Mucosa of gallbladder (tissue), 1 donor: Measurements from ENCODE around the gene PHACTR1. TPM values are rescaled to one million over a fixed set of nuclear protein-coding genes. Genes with fewer than 3 reads are reported as not detected.
"Not testable (repeated sequence)": the region's sequence is repeated elsewhere in the genome, so short reads cannot be mapped to it uniquely, and the experiment has no call there.

Source experiments
- DNase-seq: peaks from one replicate; pipeline ENCODE4 v3.0.0-alpha.2; 2020; ENCODE audit warnings: low spot score
- total RNA-seq: library from RNA; stranded (reverse); gene quantifications from one replicate; pipeline ENCODE4 v1.2.1, GENCODE V29; 2021
- donor health status: DM: no; HTN: no; CAD: no.

The PHACTR1 gene
- total RNA-seq, 1 donor from 2014 or later, result 14.6 TPM

GRCh38 chr6:12898603-12899002, 182.0 kb downstream of the PHACTR1 start:
- DNase-seq, result no peak

GRCh38 chr6:12899046-12899833, 182.7 kb downstream of the PHACTR1 start:
- DNase-seq, result no peak

- no peak for DNase-seq
Observed at GRCh38 chr6:12903246-12903645, 186.7 kb downstream of the PHACTR1 start.

DNA sequence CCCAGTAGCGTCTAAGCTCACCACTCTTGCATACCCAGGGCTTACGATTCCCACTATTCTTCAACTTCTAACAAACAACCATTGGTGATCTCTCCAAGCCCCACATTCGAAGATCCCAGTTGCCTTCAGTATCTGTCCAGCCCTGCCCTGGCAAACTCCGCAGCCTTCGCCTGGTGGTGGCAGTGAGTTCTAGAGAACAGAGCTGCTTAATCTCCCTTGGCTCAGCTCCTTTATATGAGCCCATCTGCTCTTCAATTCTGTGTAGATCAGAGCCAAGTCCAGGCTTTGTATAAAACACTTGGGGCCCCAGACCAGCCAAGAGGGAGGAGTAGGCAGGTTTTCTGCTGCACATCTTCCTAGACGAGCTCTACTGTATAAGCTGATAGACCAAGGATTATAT, 193.3 kb downstream of the PHACTR1 start:
- no peak for DNase-seq

- DNase-seq, result peak; percentile 16
Observed at GRCh38 chr6:12911427-12911826, 194.9 kb downstream of the PHACTR1 start.

GRCh38 chr6:12913201-12913600, 196.6 kb downstream of the PHACTR1 start:
- DNase-seq, result no peak

GRCh38 chr6:12916006-12916405, 199.4 kb downstream of the PHACTR1 start:
- DNase-seq, result no peak

GRCh38 chr6:12916420-12917136, 200.0 kb downstream of the PHACTR1 start:
- no peak for DNase-seq

DNA sequence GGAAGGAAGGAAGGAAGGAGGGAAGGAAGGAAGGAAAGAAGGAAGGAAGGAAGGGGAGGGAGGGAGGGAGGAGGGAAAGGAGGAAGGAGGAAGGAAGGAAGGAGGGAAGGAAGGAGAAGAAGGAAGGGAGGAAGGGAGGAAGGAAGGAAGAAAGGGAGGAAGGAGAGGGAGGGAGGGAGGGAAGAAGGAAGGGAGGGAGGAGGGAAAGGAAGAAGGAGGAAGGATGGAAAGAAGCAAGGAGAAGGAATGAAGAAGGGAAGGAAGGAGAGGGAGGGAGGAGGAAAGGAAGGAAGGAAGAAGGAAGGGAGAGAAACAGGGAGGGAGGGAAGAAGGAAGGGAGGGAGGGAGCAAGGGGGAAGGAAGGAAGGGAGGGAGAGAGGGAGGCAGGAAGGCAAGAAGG, 204.9 kb downstream of the PHACTR1 start:
- no peak for DNase-seq

GRCh38 chr6:12923644-12924235, 207.2 kb downstream of the PHACTR1 start:
- no peak for DNase-seq

DNA sequence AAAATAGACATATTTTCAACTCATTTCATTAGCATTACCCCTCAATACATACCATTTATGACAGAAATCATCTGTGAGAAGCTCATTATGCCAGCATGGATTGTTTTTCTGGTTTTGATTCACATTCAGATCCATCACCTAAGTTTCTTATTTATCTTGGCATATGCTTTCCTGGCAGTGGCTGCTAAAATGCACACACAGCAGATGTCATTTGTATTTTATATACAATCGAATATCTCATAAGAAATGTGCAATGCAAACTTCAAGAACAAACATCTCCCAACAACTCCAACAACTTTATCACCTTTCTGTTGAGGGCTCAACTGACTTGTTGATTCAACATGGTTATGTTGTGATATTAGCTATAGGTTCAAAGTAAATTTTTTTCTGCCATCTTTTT, 208.3 kb downstream of the PHACTR1 start:
- no peak for DNase-seq

DNA sequence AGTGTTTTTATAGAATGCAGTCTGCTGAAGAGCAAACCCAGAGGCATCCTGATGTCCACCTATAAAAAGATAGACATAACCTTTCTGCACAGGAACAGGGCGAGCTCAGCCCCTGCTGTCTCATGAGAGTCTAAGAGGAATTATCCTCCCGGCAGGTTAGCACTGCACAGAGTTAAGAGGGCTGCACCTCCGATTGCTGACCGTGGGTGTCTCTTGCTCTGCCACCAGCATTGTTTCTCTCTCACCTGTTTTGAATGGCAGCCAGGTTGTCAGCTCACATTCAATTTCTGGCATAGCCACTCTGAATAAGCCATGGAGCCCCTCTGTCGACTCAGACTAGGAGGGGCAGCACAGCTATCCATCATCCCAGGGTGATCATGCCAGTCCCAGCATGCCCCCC, 211.2 kb downstream of the PHACTR1 start:
- DNase-seq, result no peak

GRCh38 chr6:12929678-12930077, 213.1 kb downstream of the PHACTR1 start:
- DNase-seq, result no peak

GRCh38 chr6:12931639-12932038, 215.1 kb downstream of the PHACTR1 start:
- DNase-seq, result no peak

DNA sequence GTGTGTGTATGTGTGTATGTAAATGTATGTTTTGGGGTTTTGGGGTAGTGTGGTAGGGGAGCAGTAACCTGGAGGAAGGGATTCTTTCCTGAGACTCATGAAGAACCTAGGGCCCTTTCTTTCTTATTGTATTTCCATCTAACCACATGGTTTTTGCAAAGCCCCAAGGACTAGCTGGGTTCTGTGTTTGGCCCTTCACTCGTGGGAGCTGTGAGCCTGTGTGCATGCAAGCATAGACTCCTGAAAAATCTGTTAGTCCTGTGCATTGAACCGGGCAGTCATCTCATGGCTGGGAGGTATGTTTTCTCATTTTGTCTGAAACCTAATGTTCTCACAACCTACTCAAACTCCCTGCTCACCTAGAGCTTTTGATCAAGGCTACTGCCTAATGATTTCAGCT, 219.1 kb downstream of the PHACTR1 start:
- DNase-seq, result no peak

- no peak for DNase-seq
Observed at GRCh38 chr6:12937971-12938370, 221.4 kb downstream of the PHACTR1 start.

DNA sequence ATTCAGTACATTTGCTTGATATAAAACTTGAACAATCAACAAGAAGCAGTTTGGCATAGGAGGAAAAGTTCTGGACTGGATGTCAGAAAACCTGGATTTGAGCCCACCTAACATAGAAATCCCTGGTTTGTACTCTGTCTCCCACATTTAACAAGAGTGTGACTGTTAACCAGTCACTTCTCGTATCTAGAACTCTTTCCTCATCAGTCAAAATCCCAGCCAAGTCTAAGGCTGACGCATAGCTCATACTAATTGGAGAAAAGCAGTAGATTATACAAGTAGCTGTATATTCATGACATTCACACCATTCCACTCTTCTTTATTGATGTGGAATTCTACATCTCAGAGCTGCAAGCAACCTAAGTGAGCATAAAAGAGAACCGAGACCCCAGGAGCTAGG, 222.7 kb downstream of the PHACTR1 start:
- DNase-seq, result no peak

GRCh38 chr6:12941422-12941821, 224.9 kb downstream of the PHACTR1 start:
- DNase-seq, result no peak

DNA sequence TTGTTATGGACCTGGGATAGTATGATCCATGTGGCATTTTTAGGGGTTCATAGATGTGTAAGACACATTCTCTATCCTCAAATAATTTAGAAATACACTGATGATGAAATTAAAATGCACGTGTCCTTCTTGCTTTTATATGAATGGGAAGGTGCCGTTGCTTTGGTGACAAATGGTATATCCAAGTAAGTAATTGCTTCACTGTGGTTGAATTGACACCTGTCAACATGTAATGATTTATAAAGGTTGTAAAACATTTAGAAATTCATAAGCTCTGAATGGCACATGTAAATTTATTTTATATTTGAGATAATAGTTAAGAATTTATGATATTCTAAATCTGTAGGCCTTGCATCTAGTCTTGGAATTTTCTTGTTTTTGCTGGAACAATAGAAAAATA, 227.0 kb downstream of the PHACTR1 start:
- DNase-seq, result no peak

DNA sequence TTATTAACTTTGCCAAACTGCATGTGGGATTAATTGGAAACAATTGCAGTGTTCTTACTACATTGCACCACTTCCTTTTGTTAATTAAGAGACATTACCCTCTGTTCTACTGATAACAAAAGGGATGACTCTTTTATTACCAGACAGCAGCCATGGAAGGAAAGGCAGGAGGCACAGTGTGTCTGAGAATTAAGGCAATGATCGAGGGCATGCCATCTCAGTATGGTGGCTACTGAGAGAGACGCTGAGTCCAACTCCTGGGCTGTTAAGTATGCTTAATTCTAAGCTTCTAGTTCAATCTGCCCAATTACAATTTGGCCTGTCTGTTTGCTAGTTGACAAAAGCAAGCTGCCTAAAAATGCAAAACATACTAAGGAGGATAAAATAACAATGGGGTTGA, 227.4 kb downstream of the PHACTR1 start:
- no peak for DNase-seq

DNA sequence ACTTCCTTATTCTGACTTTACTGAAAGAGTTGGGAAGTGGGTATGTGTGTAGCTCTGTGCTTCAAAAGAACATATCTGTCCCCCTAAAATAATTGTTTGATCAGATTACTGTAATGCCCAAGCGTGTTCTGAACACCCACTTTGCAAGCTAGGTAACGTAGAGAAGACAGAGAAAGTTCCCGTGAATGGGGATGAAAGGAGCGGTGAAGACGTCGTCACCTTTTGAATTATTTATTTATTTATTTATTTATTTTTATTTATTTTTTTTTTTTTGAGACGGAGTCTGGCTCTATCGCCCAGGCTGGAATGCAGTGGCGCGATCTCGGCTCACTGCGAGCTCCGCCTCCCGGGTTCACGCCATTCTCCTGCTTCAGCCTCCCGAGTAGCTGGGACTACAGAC, 228.0 kb downstream of the PHACTR1 start:
- DNase-seq, result not testable (repeated sequence)

DNA sequence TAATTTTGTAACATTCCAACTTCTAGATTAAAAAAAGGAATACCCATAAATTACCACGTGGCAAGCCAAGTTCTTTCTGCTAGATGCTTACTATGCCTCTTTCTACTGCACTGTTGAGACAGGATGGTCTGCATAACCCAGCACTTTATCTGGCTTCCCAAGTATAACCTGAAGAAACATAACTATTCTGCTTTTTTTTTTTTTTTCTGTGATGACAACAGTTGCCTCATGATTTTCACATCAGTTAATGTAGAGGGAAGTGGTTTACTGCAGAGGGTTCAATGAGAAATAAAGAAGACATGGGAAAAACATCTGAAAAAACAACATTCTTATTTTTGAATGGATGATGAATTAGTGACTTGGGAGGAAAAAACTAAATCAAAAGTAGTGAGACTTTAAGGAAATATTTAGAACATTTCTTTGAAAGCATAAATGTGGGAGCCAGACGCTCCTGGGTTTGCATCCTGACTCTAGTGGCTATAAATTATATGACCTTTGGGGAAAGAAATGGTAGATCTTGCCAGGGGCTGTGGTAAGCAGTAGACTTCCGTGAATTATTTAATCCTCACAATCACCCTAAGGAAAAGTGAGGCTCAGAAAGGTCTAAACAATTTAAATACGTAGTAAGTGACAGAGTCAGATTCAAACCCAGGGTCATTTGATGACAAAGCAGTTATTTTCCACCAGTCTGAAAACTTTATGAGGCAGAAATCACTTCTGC, 230.7 kb downstream of the PHACTR1 start:
- DNase-seq, result no peak
